ENCODE data around the gene KIF24.
"Not testable (repeated sequence)": the region's sequence is repeated elsewhere in the genome, so short reads cannot be mapped to it uniquely, and the experiment has no call there.

The KIF24 gene

GRCh38 chr9:34332076-34332964 lies 3.3 kb upstream of the KIF24 start:
- in situ Hi-C loops (cut with MboI; ENCODE audit: low sequenced_read_pairs): no loop called here

DNA sequence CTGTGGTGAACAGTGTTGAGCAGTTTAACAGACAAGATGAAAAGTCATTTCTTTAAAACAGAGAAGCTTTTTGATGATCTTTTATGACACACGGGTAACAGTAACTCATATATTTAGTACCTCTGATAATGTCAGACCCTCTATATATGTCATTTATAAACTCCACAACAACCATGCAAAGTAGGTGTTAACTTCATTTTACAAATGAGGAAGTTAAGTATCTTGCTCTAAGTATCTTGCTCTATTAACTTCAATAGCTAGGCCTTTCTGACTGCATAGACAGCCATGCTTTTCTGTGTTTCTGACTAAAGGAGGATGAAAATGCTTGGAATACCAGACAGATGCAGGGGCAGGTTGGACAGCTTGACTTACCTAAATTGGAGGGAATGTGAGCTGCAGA lies 2.1 kb upstream of the KIF24 start:
- in situ Hi-C loops (cut with MboI; ENCODE audit: low sequenced_read_pairs): no loop called here

DNA sequence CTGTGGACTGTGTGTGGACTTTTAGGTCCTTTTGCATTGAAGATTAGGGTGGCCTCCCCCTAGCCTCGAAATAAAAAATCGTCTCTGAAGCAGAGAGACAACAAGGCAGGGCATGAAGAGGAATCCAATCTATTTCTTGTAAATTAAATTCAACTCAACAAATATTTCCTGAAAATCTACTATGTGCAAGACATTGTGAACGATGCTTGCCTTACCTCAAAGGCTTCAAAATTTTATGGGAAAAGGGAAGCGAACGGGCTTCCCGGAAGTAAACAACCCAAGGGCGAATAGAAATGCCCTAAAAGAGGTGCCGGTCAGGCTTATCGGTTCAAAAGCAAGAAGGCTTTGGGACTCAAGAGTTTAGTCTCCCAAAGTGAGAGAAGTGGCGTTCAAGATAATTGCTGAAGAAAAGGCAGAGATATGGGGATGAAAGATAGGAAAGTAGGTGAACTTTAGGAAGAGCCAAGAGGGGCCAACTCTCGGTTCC lies 525 bp downstream of the KIF24 start:
- in situ Hi-C loops (cut with MboI; ENCODE audit: low sequenced_read_pairs): no loop called here

DNA sequence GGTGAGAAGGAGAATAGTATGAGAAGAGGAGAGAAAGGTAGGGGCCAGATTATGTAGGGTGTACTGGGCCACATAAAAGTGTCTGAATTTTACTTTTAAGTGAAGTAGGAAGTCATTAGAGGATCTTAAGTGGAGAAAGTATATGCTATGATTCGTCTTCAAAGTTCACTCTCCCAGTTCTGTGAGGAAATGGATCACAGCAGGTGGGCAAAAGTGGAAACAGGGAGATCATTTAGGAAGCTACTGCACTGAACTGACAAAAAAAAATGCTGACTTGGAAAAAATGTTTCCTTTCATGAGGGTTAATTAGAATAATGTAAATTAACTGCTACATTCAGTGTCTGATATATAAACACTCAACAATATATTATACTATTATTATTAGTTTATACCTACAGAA lies 2.4 kb downstream of the KIF24 start:
- in situ Hi-C loops (cut with MboI; ENCODE audit: low sequenced_read_pairs): no loop called here

DNA sequence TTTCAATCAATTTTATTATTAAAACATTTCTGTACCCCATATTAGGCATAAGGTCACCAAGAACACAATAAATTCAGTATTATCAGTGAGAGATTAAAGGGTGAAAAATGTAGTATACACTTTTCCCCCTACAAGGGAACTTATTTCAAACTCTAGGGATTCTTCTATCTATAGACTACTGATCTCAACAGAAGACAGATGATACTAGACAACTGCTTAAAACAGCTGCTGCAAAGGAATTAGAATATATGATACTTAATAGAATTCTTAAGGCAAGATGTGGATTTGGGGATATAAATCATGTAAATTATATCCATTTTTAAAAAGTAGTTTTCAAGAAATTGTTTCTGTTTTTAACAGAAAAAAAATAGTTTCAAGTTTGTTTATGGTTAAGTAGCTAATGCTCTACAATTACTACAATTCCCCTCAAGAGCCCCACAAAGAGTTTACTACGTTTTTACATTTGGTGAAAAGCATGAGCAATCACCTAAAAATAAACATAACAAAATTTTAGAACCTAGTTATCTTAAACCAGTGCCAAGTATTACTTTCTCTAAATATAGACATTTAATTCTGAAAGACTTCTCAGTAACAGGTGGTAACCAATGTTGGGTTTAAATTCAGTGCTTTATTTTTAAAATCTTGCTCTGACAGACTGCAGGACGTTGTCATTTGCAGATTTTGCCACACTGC lies 6.0 kb downstream of the KIF24 start:
- in situ Hi-C loops (cut with MboI; ENCODE audit: low sequenced_read_pairs): no loop called here

DNA sequence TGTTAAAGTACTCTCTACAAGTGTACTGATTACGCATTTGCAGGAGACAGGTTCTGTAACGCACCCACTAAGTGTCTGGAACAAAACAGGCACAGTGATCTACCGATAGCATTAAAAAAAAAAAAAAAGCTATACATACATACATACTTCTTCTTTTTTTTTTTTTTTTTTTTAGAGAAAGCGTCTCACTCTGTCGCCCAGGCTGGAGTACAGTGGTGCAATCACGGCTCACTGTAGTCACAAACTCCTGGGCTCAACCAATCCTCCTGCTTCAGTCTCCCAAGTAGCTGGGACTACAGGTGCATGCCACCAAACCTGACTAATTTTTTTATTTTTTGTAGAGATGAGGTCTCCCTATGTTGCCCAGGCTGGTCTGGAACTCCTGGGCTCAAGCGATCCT lies 7.6 kb downstream of the KIF24 start:
- in situ Hi-C loops (cut with MboI; ENCODE audit: low sequenced_read_pairs): no loop called here

GRCh38 chr9:34318163-34318790 lies 10.8 kb downstream of the KIF24 start:
- in situ Hi-C loops (cut with MboI; ENCODE audit: low sequenced_read_pairs): no loop called here

DNA sequence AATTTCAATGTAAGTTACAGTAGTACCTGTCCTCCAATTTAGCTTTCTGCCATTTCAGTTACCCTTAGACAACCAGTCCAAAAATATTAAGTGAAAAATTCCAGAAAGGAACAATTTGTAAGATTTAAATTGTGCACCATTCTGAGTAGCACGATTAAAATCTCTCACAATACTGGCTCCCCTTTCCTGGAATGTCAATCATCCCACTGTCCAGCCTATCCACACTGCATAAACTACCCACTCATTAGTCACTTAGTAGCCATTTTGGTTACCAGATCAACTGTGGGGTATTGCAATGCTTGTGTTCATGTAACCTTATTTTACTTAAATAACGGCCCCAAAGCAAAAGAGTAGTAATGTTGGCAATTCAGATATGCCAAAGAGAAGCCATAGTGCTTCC lies 11.6 kb downstream of the KIF24 start:
- in situ Hi-C loops (cut with MboI; ENCODE audit: low sequenced_read_pairs): no loop called here

- in situ Hi-C loops (cut with MboI; ENCODE audit: low sequenced_read_pairs): no loop called here
Observed at GRCh38 chr9:34311499-34312185, 17.4 kb downstream of the KIF24 start.

GRCh38 chr9:34310215-34310614 lies 18.9 kb downstream of the KIF24 start:
- in situ Hi-C loops (cut with MboI; ENCODE audit: low sequenced_read_pairs): no loop called here

- in situ Hi-C loops (cut with MboI; ENCODE audit: low sequenced_read_pairs): not testable (repeated sequence)
Observed at GRCh38 chr9:34308316-34308715, 20.8 kb downstream of the KIF24 start.

DNA sequence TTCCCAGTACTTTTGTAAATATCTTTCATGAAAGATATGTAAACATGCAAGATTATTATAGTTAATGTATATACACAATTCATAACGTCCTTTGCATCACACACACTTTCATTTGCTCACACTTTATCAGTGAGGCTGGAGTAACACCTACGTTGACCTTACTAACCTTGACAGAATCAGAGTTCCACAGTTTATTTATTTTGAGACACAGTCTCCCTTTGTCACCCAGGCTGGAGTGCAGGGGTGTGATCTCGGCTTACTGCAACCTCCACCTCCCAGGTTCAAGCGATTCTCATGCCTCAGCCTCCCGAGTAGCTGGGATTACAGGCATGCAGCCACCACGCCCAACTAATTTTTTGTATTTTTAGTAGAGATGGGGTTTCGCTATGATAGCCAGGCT lies 28.0 kb downstream of the KIF24 start:
- in situ Hi-C loops (cut with MboI; ENCODE audit: low sequenced_read_pairs): not testable (repeated sequence)

GRCh38 chr9:34292552-34292951 lies 36.5 kb downstream of the KIF24 start:
- in situ Hi-C loops (cut with MboI; ENCODE audit: low sequenced_read_pairs): no loop called here

- in situ Hi-C loops (cut with MboI; ENCODE audit: low sequenced_read_pairs): no loop called here
Observed at GRCh38 chr9:34291423-34291822, 37.6 kb downstream of the KIF24 start.

- in situ Hi-C loops (cut with MboI; ENCODE audit: low sequenced_read_pairs): no loop called here
Observed at GRCh38 chr9:34291023-34291422, 38.0 kb downstream of the KIF24 start.

DNA sequence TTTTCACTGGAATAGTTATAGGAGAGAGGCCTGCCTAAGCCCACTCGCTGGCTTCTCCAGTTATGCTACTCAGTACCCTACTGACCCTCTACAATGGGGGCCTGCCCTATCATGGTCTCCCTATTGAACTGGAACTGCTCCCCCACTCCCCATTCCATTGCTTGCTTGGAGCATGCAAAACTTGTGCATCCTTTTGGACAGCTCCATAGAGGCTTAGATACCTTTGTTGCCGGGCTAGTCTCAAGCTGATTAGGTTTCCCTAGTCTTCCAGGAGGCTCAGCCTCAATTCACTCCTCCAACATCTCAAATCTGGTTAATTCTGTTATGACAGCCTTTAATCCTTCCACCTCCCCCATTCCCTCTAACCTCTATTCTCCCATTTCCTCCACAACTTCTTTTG lies 39.9 kb downstream of the KIF24 start:
- in situ Hi-C loops (cut with MboI; ENCODE audit: low sequenced_read_pairs): no loop called here

DNA sequence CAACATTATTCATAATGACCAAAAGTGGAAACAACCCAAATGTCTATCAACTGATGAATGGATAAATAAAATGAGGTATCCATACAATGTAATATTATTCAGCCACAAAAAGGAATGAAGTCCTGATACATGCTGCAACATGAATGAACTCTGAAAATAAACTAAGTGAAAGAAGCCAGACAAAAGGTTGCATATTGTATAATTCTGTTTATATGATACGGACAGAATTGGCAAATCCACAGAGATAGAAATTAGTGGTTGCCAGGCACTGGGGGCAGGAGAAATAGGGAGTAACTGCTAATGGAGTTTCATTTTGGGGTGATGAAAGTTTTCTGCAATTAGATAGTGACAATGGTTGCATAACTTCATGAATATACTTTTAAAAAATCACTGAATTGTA lies 47.0 kb downstream of the KIF24 start:
- in situ Hi-C loops (cut with MboI; ENCODE audit: low sequenced_read_pairs): no loop called here

GRCh38 chr9:34279411-34279810 lies 49.7 kb downstream of the KIF24 start:
- in situ Hi-C loops (cut with MboI; ENCODE audit: low sequenced_read_pairs): no loop called here
